Vagina (tissue), 2 donors: ENCODE results near the gene ERCC4.

Source experiments
- CTCF ChIP-seq, 3 experiments: fragments of 450-650 bp in 2 of 3; fragments of 200-600 bp in 1 of 3; sonication (generic) in 1 of 3; IDR thresholded peaks; one replicate each; pipeline ENCODE4 v1.5.1; 2017 to 2019; ENCODE audit warnings: antibody characterized with exemption in 3 of 3, mild to moderate bottlenecking in 2 of 3, moderate library complexity in 2 of 3
- POLR2A ChIP-seq, 2 donors: fragments of 450-650 bp; IDR thresholded peaks; one replicate each; pipeline ENCODE4 v1.6.1; 2017; ENCODE audit warnings: antibody characterized with exemption in 2 of 2, mild to moderate bottlenecking in 2 of 2, moderate library complexity in 2 of 2

- TF ChIP-seq CTCF (IDR thresholded peaks at IDR 0.05) (no peak), POLR2A (IDR thresholded peaks at IDR 0.05) (no peak)
Measured at GRCh38 chr16:13951611-13952010, 31.7 kb downstream of the ERCC4 start.
